HG03280 (cell line): ENCODE data around the gene TRAF3IP1.
"Not testable (repeated sequence)": the region's sequence is repeated elsewhere in the genome, so short reads cannot be mapped to it uniquely, and the experiment has no call there.

Experiments used
- ATAC-seq: cut with Tn5 transposase; IDR thresholded peaks from one replicate; pipeline ENCODE4 v1.9.1; 2021; ENCODE audit warnings: mild to moderate bottlenecking, moderate library complexity; ENCODE audit not compliant: unreplicated experiment

TRAF3IP1 gene

DNA sequence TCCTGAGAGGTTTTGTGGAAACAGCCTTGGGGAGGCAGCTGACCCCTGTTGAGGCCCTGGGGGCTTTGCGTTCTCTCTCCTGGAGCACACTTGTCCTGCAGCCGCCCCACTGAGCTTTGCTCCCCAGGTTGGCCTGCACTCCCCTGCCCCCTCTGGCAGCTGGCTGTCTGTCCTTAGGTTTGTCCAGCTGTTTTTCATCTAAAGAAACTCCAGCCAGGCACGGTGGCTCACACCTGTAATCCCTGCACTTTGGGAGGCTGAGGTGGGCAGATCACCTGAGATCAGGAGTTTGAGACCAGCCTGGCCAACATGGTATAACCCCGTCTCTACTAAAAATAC is 84.9 kb downstream of the TRAF3IP1 start:
- ATAC-seq: not testable (repeated sequence)

- no peak for ATAC-seq
Measured at GRCh38 chr2:238406221-238406997, 86.1 kb downstream of the TRAF3IP1 start.

DNA sequence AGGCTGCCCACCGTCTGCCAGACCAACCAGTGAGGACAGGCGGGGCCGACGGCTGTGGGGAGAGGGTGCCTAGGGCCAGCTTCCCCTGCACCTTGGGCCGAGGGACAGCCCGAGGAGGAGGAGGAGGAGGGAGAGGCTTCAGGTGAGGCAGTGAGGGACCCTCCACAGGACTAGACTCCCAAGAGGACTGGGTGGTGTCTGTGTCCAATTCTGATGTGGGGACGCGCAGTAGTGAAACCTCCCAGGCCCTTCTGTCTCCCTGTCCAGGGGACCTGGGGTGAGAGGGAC is 86.6 kb downstream of the TRAF3IP1 start:
- ATAC-seq: no peak

GRCh38 chr2:238407566-238407965 is 87.2 kb downstream of the TRAF3IP1 start:
- ATAC-seq: no peak

DNA sequence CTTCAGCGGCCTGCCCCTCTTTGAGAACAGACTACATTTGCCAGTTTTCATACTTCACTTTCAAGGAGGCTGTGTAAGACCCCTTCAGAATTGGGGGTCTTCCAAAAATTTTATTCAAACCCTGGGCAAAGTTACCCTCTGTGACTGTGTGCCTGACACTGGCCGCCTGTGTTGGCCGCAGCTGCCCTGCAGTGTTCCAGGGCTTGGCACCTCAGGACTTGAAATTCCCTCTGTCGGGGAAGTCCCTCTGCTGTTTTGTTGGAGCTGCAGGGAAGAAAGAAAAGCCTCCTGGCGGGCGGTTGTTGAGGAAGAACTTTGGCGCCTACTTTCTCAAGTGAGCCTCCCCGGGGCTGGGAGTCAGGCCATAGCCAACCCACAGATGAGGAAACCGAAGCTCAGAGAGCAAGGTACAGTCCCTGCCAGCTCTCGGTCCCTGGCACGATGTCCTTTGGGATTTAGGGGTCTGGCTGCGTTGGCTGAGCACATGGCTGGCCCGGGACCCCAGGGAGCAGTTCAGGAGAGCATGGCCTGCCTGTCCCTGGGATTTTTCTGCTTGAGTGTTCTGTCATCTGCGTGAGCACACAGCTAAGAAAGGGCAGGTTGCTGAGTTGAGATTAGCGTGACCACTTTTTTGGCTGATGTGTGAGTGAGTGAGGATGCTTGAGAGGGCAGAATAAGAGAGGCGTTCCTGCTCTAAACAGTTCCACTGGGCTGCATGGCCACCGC is 88.5 kb downstream of the TRAF3IP1 start:
- no peak for ATAC-seq

DNA sequence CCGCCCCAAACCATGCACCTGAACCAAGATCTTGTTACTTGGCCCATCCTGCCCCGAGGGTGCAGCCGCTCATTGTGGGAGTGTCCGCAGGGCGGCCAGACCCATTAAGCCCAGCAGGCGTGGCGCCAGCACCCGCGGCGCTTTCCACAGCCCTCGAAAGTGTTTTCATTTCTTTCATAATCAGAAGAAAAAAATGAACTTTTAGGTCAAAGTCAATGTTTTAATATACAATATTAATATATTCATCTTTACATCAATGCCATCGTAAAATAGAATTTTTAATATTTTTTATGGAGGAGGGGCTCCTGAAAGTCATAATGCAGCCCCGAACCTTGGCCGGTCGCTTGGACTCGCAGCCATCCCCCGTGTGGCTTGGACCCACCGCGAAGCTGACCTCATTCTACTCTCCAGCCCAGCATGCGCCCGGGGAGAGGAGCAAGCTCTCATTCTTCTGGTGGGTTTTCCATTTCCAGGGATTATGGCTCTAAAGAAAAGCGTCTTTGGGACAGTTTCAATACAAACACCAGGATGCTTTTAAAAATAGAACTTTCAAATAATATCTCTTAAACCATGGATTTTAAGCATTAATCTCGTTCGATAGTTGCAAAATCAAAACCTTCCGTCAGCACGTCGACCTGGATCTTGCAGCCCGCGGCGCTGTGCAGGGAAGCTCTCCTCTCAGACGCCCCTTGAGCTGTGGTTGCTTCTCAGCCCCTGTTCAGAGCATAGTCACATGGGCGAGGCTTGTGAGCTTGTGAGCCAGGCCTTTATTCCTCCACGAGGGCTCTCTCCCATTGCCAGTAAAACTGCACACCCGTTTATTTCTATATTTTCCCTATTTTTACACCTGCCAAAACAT is 89.3 kb downstream of the TRAF3IP1 start:
- ATAC-seq: no peak

GRCh38 chr2:238412067-238412767 is 91.9 kb downstream of the TRAF3IP1 start:
- ATAC-seq: no peak

GRCh38 chr2:238413368-238413767 is 93.0 kb downstream of the TRAF3IP1 start:
- no peak for ATAC-seq

- ATAC-seq: no peak
Measured at GRCh38 chr2:238415036-238415764, 94.9 kb downstream of the TRAF3IP1 start.

DNA sequence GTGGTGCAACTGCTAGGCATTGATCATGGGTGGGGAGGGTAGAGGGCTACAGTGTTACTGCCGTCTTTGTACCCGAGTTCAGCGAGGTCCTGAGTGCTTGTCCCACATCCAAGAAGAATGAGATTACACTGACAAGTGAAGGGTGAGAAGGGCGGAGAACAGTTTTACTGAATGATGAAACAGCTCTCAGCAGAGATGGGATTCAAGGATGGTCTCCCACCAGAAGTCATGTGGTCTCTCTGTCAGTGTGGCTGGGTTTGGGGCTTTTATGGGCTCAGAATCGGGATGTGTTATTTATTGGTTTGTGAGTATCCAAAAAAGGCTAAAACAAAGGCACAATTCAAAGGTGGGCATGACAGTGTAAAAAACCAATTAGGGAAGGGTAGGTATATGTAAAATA is 95.6 kb downstream of the TRAF3IP1 start:
- ATAC-seq: no peak

GRCh38 chr2:238418196-238418998 is 98.1 kb downstream of the TRAF3IP1 start:
- ATAC-seq: no peak

DNA sequence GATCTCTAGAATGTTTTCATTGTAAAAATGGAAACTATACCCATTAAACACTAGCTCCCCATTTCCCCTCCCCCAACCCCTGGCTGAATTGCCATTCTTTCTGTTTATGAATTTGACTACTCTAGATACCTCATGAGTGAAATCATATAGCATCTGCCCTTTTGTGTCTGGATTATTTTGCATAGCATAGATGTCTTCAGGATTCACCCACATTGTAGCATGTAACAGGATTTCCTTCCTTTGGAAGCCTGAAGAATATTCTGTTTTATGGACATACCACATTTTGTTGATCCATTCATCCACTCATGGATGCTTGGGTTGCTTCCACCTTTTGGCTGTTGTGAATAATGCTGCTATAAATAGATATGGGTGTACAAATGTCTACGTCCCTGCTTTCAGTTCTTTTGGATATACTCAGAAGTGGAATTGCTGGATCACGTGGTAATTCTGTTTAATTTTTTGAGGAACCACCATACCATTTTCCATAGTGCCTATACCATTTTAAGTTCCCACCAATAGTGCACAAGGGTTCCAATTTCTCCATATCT is 98.8 kb downstream of the TRAF3IP1 start:
- no peak for ATAC-seq

DNA sequence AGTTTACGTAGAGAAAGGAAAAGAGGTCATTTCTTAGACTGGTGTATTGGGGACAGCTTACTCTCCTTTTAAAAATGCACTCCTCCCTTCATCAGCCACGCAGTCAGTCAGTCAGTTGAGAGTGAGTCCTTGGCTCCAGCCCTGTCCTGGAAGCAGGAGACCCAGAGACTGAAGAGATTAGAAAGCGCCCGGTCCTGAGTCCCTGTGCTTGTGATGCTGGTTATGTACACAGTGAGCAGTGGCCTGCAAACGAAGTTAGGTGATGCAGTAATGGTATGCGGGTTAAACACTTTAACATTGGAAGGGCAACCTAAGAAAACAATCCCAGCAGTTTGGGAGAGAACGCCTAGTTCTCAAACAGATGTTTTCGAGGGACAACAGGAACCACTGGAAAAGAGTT is 100.1 kb downstream of the TRAF3IP1 start:
- no peak for ATAC-seq

- no peak for ATAC-seq
Measured at GRCh38 chr2:238420878-238421694, 100.8 kb downstream of the TRAF3IP1 start.

GRCh38 chr2:238421695-238422035 is 101.3 kb downstream of the TRAF3IP1 start:
- no peak for ATAC-seq

DNA sequence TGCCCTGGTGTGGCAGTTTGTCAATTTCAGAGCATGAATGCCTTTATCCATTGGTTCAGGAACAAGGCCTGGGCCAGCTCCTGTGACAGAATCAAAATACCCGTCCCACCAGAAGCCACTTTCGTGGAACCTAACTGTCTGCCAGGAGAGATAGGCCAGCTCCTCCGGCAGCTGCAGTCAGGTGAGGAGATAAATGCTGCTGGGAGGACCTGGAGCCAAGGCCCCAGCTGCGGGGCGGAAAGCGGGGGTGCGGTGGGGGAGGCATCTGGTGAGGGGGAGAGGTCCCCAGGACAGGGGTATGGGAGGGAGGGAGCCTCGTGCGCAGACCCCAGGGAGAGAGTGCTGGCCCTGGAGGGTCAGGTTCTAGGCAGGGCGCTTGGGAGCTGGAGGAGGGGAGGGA is 102.0 kb downstream of the TRAF3IP1 start:
- ATAC-seq: no peak

GRCh38 chr2:238422940-238423339 is 102.6 kb downstream of the TRAF3IP1 start:
- no peak for ATAC-seq

GRCh38 chr2:238423561-238424312 is 103.4 kb downstream of the TRAF3IP1 start:
- ATAC-seq: no peak
